Right atrium auricular region (tissue), 2 donors: Measurements from ENCODE around the gene SOX8. TPM values are rescaled to one million over a fixed set of nuclear protein-coding genes. Genes with fewer than 3 reads are reported as not detected.

Experiments used
- DNase-seq: peaks from one replicate; pipeline ENCODE4 v3.0.0-alpha.2; 2019; ENCODE audit warnings: low spot score
- H3K27ac ChIP-seq, 2 donors: fragments of 200-600 bp; sonication (generic); 1 replicate in 1 of 2; 2 replicates in 1 of 2; pipeline ENCODE4 v1.5.1; 2016 to 2019
- H3K27me3 ChIP-seq, 2 donors: fragments of 200-600 bp; sonication (generic); one replicate each; pipeline versions ENCODE4 v1.5.1 to v1.6.0; 2017 to 2019
- H3K36me3 ChIP-seq: fragments of 200-600 bp; sonication (generic); one replicate; pipeline ENCODE4 v1.5.1; 2016
- H3K4me1 ChIP-seq, 2 donors: fragments of 200-600 bp; sonication (generic); one replicate each; pipeline versions ENCODE4 v1.5.1 to v1.6.0; 2017 to 2019
- H3K4me3 ChIP-seq, 2 donors: fragments of 200-600 bp; sonication (generic); 1 replicate in 1 of 2; 2 replicates in 1 of 2; pipeline ENCODE4 v1.5.1; 2017 to 2019; ENCODE audit warnings: mild to moderate bottlenecking in 1 of 2, moderate library complexity in 1 of 2
- H3K9me3 ChIP-seq, 2 donors: fragments of 200-600 bp; sonication (generic); one replicate each; pipeline ENCODE4 v1.5.1; 2019
- CTCF ChIP-seq, 2 donors: fragments of 200-600 bp; sonication (generic); IDR thresholded peaks; one replicate each; pipeline ENCODE4 v1.5.1; 2019; ENCODE audit warnings: antibody characterized with exemption in 2 of 2
- total RNA-seq, 2 donors: library from RNA; depleted of rRNA; stranded (reverse); fragments of >200 nt; gene quantifications; one replicate each; pipeline ENCODE4 v1.1.0, GENCODE V29; 2016

The SOX8 gene
- total RNA-seq, 2 donors from 2014 or later, result 1.0 to 1.6 TPM

GRCh38 chr16:1012722-1013592 is 31.4 kb downstream of the SOX8 start:
- Histone ChIP-seq H3K27ac (no peak overlapping the region), H3K4me3 (no peak overlapping the region)
- no peak for DNase-seq

GRCh38 chr16:1013593-1013900 is 32.0 kb downstream of the SOX8 start:
- TF ChIP-seq CTCF (IDR thresholded peaks at IDR 0.05), result no peak
- Histone ChIP-seq H3K4me1 (peaks cover 0 to 5% of the 10 kb centered on the region in 2 donors), H3K27ac (no peak overlapping the region), H3K9me3 (no peaks in the 10 kb centered on the region), H3K4me3 (no peak overlapping the region), H3K36me3 (no peaks in the 10 kb centered on the region), H3K27me3 (no peaks in the 10 kb centered on the region)
- no peak for DNase-seq

More at GRCh38 chr16:1012722-1013592, 31.4 kb downstream of the SOX8 start:
- Histone ChIP-seq H3K4me1 (peaks cover 0 to 5% of the 10 kb centered on the region in 2 donors), H3K9me3 (no peaks in the 10 kb centered on the region), H3K27me3 (no peaks in the 10 kb centered on the region), H3K36me3 (no peaks in the 10 kb centered on the region)
- no peak for TF ChIP-seq CTCF (IDR thresholded peaks at IDR 0.05)

GRCh38 chr16:1014221-1014620 is 32.7 kb downstream of the SOX8 start:
- H3K36me3 ChIP-seq, result no peaks in the 10 kb centered on the region
- TF ChIP-seq CTCF (IDR thresholded peaks at IDR 0.05), result no peak
- H3K27ac ChIP-seq, result peak overlapping the region in 1 of 2 donors; percentile 32
- no peaks in the 10 kb centered on the region for H3K9me3 ChIP-seq
- H3K4me1 ChIP-seq, result peaks cover 0 to 5% of the 10 kb centered on the region in 2 donors
- no peak overlapping the region for H3K4me3 ChIP-seq
- H3K27me3 ChIP-seq, result no peaks in the 10 kb centered on the region
- no peak for DNase-seq

GRCh38 chr16:1014771-1015495 is 33.4 kb downstream of the SOX8 start:
- Histone ChIP-seq H3K4me3 (no peak overlapping the region), H3K4me1 (peaks cover 0 to 5% of the 10 kb centered on the region in 2 donors), H3K27ac (peak overlapping the region in 1 of 2 donors; percentile 32), H3K36me3 (no peaks in the 10 kb centered on the region), H3K9me3 (no peaks in the 10 kb centered on the region), H3K27me3 (no peaks in the 10 kb centered on the region)
- no peak for TF ChIP-seq CTCF (IDR thresholded peaks at IDR 0.05)
- peak; percentile 72 for DNase-seq

- no peak for DNase-seq
- Histone ChIP-seq H3K27ac (peak overlapping the region; percentile 69 to 70), H3K27me3 (no peaks in the 10 kb centered on the region)
Observed at GRCh38 chr16:1018447-1019198, 37.1 kb downstream of the SOX8 start.

More at GRCh38 chr16:1018447-1019198, 37.1 kb downstream of the SOX8 start:
- Histone ChIP-seq H3K9me3 (no peaks in the 10 kb centered on the region), H3K4me3 (peak overlapping the region in 1 of 2 donors; percentile 33), H3K4me1 (peaks cover 0 to 5% of the 10 kb centered on the region in 2 donors), H3K36me3 (no peaks in the 10 kb centered on the region)
- TF ChIP-seq CTCF (IDR thresholded peaks at IDR 0.05), result no peak
